Activated CD8-positive, alpha-beta memory T cell treated with anti-CD3 and anti-CD28 coated beads, Interleukin-2, amount 50 U/mL, for 48 hours (primary cell): Measurements from ENCODE around the gene CAPN11.
"Not testable (repeated sequence)": the region's sequence is repeated elsewhere in the genome, so short reads cannot be mapped to it uniquely, and the experiment has no call there.

ENCODE experiments used
- DNase-seq: peaks from one replicate; pipeline ENCODE4 v3.0.0-alpha.2; 2020

CAPN11 gene

DNA sequence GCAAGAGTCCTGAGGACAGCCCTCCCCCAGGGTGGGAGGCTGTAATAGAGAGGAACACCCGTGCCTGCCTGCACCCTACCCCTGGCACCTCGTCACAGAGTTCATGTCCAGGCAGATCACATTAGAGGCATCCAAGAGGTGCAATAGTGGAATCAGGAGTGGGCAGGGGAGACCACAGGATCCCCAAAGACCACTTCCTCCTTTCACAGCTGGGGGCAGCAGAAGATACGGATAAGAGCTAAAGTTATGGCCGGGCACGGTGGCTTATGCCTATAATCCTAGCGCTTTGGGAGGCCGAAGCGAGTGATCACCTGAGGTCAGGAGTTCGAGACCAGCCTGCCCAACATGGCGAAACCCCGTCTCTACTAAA lies 1.5 kb upstream of the CAPN11 start:
- DNase-seq = no peak

DNA sequence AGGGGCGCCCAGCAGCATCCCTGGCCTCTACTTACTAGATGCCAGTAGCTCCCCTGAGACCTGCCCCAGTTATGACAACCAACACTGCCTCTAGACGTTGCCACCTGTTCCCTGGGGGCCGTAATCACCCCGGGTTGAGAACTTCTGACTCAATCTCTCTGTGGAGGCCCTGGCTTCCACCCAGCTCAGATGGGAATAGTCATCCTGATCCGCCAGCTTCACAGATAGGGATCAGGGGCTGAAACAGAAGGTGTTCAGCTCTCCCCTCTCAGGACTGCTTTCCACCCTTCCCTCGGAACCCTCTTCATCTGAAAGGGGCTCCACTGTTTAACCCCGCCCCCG lies 3.3 kb downstream of the CAPN11 start:
- DNase-seq = no peak

DNA sequence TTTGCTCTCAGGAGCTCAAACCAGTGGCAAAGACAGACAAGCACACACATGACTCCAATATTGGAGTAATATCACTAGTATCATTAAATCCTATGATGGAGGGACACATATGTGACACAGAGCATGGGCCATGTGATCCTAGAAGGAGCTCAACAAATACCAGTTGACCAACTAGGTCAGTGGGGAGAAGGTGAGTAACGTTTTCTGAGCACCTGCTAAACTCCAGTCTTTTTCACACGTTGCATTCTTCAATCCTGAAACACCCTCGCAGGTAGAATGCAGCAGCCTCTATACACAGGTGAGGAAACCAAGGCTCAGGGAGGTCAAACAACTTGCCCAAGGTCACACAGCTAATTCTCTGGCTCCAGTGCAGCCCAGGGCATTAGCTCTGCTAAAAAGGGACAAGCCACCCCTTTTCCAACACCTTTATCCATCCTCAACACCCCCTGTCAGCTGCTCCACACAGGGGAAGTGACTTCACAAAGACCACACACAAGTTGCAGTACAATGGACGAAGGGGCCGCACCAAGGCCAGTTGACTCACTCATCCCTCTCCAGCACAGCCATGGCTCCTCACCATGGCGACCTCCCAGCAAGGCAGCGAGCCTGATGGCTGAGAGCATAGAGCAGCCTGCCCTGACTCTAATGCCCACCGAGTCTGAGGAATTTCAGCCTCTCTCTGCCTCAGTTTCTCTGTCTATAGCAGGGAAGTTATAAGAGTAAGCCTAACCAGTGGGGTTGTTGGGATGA lies 4.4 kb downstream of the CAPN11 start:
- no peak for DNase-seq

DNA sequence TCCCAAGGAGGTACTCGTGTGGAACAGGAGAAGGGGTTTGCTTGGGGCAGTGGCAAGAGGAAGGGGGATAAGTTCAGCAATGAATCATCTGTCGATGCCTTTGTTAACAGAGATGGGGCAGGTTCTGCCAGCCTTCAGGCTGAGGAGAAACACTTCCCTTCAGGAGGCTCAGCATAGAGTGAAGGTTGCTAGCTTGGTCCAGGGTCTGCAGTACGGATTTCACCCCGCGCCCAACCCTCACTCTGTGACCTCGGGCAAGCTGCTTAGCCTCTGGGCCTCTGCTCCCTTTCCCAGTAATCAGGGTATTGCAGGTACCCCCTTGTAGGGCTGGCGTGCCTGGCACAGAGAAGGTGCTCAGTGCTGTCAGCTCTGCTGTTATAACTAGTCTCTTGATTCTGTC lies 7.5 kb downstream of the CAPN11 start:
- DNase-seq = no peak

DNA sequence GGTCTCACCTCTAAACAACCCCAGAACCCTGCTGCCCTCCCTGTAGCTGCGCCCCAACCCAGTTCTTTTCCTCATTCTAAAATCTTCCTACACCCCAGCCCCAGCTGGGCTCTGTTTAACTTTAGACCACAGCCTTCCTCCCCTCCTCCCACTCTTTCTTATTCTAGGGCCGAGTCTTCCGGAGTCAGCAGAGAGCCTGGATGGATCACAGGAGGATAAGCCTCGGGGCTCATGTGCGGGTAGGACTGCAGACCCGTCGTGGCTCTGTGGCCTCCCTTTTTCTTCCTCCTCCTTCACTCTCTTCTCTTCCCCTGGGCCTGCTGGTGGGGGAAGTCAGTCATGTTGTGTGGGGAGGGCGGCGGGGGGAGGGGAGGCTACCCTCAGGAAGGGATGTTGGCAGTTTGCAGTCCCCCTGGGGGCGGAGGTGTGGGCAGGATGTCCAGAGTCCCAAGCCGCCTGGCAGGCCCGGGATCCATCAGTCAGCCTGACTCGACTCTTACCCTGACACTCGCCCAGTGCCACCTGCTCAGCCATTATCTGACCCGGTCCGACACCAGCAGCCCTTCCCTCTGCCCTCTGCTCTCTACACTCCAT lies 8.1 kb downstream of the CAPN11 start:
- no peak for DNase-seq

DNA sequence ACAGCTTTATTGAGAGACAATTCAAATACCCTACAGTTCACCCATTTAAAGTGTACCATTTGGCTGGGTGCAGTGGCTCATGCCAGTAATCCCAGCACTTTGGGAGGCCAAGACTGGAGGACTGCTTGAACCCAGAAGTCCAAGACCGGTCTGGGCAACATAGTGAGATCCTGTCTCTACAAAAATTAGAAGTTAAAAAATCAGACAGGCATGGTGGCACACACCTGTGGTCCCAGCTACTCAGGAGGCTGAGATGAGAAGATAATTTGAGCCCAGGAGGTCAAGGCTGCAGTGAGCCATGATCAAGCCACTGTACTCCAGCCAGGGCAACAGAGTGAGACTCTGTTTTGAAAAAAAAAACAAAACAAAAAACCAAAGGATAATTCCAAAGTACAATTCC lies 8.9 kb downstream of the CAPN11 start:
- DNase-seq = no peak

DNA sequence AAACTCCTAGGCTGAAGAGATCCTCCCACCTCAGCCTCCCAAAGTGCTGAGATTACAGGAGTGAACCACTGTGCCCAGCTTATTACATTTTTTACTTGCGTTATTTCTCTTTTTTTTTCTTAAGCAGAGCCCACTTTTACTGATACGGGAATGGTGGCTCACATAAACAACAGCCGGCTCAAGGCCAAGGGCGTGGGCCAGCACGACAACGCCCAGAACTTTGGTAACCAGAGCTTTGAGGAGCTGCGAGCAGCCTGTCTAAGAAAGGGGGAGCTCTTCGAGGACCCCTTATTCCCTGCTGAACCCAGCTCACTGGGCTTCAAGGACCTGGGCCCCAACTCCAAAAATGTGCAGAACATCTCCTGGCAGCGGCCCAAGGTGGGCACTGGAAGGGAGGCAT lies 10.5 kb downstream of the CAPN11 start:
- no peak for DNase-seq

DNA sequence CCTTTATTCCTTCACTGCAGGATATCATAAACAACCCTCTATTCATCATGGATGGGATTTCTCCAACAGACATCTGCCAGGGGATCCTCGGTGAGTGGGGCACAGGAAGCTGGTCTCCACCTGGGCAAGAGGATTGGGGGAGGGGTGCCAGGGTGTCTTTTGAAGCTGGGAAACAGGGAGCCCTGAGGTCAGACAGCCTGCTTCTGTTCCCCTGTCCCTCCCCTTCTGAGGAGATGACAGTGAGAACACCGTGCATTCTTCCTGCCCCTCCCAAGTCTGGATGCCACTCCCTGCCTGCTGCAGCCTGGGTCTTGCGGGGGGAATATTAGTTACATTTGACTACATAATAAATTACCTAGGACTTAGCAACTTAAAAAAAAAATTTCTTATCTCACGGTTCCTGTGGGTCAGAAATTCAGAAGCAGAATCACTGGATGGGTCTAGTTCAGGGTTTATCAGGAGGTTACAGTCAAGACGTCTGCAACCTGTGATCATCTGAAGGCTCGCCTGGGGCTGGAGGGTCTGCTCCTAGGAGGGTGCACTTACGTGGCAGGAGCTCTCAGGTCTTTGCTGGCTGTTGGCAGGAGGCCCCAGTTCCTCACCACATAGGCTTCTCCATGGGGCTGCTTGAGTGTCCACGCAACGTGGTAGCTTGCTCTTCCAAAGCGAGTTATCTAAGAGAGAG lies 11.4 kb downstream of the CAPN11 start:
- DNase-seq = no peak

DNA sequence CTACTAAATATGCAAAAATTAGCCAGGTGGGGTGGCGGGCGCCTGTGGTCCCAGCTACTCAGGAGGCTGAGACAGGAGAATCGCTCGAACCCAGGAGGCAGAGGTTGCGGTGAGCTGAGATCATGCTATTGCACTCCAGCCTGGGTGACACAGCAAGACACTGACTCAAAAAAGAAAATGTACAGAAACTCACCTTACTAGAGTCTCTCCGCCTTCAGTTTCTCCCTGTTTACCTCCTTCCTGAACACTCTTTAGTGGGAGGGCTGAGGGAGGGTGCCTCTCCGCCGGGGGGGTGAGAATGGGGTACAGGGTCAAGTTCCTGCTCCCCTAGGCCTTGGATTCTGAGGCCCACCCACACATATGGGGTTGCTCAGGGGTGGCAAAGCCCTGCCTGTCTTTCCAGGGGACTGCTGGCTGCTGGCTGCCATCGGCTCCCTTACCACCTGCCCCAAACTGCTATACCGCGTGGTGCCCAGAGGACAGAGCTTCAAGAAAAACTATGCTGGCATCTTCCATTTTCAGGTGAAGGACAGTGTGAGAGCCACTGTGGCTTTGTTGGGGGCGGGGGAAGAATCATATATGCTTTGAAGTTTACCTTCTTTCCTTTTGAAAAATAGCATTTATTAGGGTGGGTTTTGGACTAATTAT lies 13.4 kb downstream of the CAPN11 start:
- DNase-seq = no peak

DNA sequence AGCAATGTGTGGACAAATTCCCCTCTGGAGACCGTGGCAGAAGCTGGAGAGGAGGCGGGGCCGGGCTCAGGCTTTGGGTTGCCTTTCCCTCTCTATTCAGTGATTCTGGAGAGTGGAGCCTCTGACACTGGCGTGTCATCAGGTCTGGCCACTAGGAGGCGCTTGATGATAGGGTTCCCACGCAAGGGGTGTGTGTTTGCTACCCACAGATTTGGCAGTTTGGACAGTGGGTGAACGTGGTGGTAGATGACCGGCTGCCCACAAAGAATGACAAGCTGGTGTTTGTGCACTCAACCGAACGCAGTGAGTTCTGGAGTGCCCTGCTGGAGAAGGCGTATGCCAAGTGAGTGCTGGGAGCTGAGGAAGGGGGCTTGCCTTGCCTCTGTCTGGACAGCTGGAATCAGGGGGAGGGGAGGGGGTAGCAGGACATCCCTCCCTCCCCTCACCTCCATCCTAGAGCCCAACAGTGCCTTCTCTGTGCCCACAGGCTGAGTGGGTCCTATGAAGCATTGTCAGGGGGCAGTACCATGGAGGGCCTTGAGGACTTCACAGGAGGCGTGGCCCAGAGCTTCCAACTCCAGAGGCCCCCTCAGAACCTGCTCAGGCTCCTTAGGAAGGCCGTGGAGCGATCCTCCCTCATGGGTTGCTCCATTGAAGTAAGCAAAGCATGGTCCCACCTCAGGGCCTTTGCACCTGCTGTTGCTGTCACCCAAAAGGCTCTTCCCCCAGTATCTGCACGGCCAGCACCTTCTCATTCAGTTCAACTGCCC lies 14.3 kb downstream of the CAPN11 start:
- DNase-seq = peak; percentile 92

DNA sequence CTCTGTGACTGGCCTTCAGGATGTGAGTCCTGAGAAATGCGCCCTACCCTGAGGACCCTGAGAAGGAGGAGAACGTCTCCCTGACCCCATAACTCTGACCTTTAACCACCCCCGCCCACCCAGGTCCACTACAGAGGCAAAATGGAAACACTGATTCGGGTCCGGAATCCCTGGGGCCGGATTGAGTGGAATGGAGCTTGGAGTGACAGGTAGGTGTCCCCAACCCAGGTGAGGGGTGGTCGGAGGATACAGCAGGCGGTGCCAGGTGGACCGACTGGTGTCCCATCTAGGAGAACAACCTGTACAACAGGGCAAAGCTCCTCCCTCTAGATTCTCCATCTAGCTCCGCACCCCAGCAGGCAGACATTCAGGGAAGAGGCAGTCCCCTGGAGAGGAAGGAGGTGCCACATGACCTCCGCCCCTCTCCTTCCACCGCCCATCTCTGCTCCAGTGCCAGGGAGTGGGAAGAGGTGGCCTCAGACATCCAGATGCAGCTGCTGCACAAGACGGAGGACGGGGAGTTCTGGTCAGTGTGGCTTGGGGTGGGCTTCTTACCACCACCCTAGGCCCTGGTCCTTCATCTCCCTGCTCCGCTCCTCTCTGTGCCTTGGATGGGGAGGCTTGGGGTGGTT lies 17.6 kb downstream of the CAPN11 start:
- no peak for DNase-seq

DNA sequence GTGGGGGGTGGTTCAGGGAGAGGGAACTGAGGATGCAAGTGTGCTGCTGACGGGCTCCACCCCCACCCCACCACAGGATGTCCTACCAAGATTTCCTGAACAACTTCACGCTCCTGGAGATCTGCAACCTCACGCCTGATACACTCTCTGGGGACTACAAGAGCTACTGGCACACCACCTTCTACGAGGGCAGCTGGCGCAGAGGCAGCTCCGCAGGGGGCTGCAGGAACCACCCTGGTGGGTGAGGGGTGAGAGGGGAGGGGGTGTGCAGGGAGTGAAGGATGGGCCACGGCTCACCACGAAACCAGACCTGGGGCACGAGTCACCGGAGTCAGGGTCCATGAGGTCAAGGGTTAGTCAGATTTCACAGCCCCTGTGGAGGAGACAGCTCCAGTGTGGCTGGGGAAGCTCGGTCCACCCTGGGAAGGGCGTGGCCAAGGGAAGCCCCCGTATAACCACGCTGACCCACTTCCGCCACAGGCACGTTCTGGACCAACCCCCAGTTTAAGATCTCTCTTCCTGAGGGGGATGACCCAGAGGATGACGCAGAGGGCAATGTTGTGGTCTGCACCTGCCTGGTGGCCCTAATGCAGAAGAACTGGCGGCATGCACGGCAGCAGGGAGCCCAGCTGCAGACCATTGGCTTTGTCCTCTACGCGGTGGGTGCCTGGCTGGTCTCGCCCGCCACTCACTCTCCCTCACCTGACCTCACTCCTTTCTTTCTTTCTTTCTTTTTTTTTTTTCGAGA lies 18.3 kb downstream of the CAPN11 start:
- no peak for DNase-seq

DNA sequence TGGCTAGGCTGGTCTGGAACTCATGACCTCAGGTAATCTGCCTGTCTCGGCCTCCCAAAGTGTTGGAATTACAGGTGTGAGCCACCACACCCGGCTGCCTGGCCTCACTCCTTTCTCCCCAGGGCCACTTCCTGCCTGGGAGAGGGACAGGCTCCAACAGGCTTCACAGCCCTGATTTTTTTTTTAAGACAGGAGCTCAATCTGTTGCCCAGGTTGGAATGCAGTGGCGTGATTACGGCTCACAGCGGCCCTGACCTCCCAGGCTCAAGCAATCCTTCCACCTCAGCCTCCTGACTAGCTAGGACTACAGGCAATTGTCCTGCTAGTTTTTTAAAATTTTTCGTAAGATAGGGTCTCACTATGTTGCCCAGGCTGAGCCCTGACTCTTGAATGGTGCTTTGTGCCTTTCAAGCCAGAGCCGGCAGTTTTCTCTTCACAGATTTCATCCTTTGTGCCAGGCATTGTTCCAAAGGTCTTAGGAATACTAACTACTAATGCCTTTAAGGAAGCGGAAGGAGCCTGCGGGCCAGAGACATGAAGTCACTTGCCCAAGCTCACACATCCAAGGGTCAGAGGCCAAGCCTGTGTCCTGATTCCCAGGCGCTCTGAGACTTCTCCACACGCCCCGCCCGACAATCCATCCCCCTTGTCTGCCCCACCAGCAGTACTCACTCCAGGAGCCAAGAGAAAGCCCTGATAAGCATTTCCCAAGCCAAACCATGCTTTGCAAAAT lies 19.2 kb downstream of the CAPN11 start:
- DNase-seq = no peak

DNA sequence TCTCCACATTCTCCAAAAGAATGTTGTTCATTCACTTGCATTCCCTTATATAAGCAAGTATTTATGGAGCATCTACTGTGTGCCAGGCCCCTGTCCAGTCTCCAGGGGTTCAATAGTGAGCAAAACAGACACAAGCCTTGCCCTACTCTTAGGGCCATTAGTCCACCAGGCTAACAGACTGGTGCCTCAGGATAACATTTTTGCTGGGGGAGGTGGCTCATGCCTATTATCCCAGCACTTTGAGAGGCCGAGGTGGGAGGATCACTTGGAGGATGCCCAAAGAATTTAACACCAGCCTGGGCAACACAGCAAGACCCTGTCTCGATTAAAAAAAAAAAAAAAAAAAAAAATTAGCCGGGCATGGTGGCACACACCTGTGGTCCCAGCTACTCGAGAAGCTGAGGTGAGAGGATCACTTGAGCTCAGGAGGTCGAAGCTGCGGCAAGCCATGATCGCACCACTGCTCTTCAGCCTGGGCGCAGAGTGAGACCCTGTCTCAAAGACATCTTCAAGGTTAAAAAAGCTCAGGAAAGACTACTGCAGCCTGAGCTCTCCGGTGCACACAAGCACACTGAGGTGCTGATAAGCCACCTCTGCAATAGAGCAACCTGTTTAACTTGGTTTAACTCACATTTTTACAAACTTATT lies 19.9 kb downstream of the CAPN11 start:
- DNase-seq = no peak

DNA sequence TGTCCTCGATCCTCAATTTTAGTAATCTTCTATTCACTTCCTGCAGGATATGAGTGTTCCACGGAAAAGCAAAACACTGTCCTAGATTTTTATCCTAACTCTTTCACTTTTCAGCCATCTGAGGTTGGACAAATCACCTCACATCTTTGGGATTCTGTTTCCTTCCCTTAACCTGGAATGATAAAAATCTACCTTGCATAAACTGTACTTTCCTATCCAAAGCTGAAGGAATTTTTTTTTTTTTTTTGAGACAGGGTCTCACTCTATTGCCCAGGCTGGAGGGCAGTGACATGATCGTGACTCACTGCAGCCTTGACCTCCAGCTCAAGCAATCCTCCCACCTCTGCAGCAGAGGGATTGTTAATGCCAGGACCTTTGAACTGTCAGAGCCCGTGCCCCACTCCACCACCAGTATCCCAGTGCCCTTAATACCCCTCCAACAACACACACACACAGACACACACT lies 20.5 kb downstream of the CAPN11 start:
- DNase-seq = no peak

DNA sequence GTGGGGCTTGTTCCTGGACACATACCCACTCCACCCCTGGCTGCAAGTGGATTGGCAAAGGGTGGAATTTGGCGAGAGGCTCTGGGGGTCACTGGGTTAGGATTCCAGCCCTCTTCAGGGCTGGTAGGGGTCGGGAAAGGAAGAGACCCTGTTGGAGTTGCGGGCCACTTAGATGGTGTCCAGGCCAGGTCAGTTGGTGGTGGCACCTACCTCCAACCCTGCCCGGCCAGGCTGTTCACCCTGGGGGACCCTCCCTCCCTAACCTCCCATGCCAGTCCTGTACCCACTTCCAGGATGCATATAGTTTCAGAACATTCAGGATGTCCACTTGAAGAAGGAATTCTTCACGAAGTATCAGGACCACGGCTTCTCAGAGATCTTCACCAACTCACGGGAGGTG lies 21.0 kb downstream of the CAPN11 start:
- DNase-seq = no peak

DNA sequence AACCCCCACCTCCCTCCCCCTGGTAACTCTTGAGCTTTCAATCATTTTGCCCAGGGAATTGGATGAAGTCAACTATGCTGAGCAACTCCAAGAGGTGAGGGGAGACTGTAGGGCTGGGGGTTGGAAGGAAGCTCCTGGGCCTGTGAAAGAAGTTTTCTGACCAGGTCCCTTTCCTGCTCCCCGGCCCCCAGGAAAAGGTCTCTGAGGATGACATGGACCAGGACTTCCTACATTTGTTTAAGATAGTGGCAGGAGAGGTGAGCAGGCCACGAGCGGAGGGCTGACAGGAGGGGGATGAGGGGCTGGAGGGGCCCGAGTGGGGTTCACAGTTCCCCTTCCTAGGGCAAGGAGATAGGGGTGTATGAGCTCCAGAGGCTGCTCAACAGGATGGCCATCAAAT lies 21.8 kb downstream of the CAPN11 start:
- no peak for DNase-seq

DNA sequence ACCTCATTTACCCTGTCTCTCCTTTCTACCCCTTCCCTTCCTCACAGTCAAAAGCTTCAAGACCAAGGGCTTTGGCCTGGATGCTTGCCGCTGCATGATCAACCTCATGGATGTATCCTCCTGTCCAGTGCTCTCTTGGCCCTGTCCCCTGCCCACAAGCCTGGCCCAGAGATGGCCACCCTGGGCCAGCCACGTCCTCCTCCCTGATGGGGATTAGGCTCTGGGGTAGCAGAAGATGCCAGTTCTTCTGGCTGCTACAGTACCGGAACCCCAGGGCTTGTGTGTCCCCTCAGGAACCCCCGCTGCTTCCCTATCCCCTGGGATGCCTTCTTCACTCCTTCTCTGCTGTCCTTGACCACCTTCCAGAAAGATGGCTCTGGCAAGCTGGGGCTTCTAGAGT lies 22.3 kb downstream of the CAPN11 start:
- DNase-seq = no peak

DNA sequence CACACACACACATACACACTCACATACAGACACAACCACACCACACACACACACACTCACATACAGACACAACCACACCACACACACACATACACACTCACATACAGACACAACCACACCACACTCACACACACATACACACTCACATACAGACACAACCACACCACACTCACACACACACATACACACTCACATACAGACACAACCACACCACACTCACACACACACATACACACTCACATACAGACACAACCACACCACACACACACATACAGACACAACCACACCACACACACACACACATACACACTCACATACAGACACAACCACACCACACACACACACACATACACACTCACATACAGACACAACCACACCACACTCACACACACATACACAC lies 23.2 kb downstream of the CAPN11 start:
- not testable (repeated sequence) for DNase-seq

DNA sequence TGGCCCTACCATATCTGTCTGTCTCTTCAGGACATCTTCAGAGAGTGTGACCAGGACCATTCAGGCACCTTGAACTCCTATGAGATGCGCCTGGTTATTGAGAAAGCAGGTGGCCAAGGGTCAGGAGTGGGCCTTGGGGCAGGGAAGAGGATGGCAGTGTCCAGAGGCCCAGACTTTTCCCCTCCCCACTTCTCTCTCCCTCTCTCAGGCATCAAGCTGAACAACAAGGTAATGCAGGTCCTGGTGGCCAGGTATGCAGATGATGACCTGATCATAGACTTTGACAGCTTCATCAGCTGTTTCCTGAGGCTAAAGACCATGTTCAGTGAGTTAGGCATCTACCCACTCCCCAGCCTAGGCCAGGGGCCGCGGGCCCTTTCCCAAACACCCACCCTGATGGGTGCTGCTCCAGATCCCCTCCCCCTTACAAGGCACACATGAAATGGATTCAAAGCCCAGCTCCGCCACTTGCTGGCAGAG lies 24.3 kb downstream of the CAPN11 start:
- no peak for DNase-seq

DNA sequence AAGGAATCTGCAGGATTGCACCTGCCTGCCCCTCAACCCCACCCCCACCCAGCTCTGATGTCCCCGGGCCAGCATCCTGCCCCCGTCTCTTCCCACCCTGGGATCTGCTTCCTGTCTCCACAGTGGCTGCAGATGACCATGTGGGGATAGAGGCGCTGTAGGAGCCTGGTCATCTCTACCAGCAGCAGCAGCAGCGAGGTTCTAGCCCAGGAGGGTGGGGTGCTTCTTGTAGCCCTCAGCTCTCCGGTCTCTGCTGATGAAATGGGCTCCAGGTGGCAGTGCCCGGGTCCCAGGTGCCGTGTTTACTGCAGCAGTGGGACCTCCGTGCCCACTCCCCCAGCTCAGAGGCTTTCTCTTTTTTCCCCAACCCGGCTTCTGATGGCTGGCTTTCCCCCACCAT lies 25.2 kb downstream of the CAPN11 start:
- no peak for DNase-seq
